Memory B cell (primary cell): ENCODE data around the gene ZNF219.

Experiments used
- ATAC-seq: fragments of 150-1000 bp; cut with Tn5 transposase; 2 replicates; pipeline ENCODE4 v1.10.0; 2021; ENCODE audit warnings: low read depth, mild to moderate bottlenecking, moderate library complexity
- DNase-seq, 2 donors: peaks; one replicate each; pipeline ENCODE4 v3.0.0; 2022; ENCODE audit warnings: low spot score in 2 of 2
- H3K27ac Mint-ChIP-seq: one replicate; pipeline ENCODE4 v1.8.0; 2022; ENCODE audit warnings: mild to moderate bottlenecking, moderate library complexity, mixed read lengths
- H3K27me3 Mint-ChIP-seq: one replicate; pipeline ENCODE4 v1.8.0; 2022; ENCODE audit warnings: mixed read lengths
- H3K36me3 Mint-ChIP-seq: one replicate; pipeline ENCODE4 v1.8.0; 2022; ENCODE audit warnings: mild to moderate bottlenecking, mixed read lengths
- H3K4me1 Mint-ChIP-seq: one replicate; pipeline ENCODE4 v1.8.0; 2022; ENCODE audit warnings: mixed read lengths
- H3K4me3 Mint-ChIP-seq: one replicate; pipeline ENCODE4 v1.8.0; 2022; ENCODE audit warnings: mild to moderate bottlenecking, moderate library complexity, mixed read lengths
- H3K9me3 Mint-ChIP-seq: one replicate; pipeline ENCODE4 v1.8.0; 2022; ENCODE audit warnings: mixed read lengths

Gene ZNF219

GRCh38 chr14:21106498-21107282 is 8.2 kb upstream of the ZNF219 start:
- Mint-ChIP-seq H3K36me3 (no peaks in the 10 kb centered on the region), H3K9me3 (no peaks in the 10 kb centered on the region), H3K4me3 (no peak overlapping the region), H3K4me1 (peaks cover 9% of the 10 kb centered on the region), H3K27ac (no peak overlapping the region), H3K27me3 (no peaks in the 10 kb centered on the region)
- ATAC-seq (no peak), DNase-seq (peak; percentile 64 to 66)

- DNase-seq (no peak), ATAC-seq (no peak)
- no peak overlapping the region for H3K4me3 Mint-ChIP-seq
- H3K27ac Mint-ChIP-seq = no peak overlapping the region
- no peaks in the 10 kb centered on the region for H3K27me3 Mint-ChIP-seq
- H3K4me1 Mint-ChIP-seq = peaks cover 9% of the 10 kb centered on the region
- no peaks in the 10 kb centered on the region for H3K36me3 Mint-ChIP-seq
- no peaks in the 10 kb centered on the region for H3K9me3 Mint-ChIP-seq
These were observed 7.7 kb upstream of the ZNF219 start for GRCh38 chr14:21106176-21106497.

GRCh38 chr14:21105095-21105494 is 6.6 kb upstream of the ZNF219 start:
- Mint-ChIP-seq H3K27me3 (peaks cover 3% of the 10 kb centered on the region), H3K4me1 (peaks cover 9% of the 10 kb centered on the region), H3K9me3 (no peaks in the 10 kb centered on the region), H3K4me3 (no peak overlapping the region), H3K27ac (no peak overlapping the region), H3K36me3 (no peaks in the 10 kb centered on the region)
- DNase-seq (no peak), ATAC-seq (no peak)

DNA sequence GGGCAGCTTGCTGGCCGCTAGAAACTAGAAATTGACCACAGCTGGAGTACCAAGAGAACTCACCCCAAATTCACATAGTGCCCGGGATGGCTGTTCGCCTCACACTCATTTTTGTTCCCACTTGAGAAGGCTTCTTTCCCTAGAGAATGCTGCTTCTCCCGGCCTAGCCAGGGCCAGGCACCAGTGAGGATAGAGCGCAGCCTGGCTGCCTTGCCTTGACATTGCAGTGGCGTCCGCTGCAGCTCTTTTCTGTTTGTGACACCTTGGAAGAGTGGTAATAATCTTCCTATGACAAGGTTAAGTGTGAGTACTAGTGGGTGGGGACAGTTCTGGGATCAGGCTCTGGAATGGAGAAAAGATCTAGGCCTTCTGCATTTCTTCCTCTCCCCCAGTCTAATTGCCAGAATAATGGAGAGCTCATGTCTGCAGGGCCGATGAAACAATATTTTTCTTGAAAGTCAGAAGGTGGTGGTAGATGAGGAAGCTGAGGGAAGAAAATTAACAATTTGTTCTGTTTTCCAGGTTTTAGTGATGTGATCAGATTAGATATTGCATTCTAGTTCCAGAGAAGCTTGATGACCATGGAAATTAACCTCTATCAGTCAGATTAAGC is 6.1 kb upstream of the ZNF219 start:
- peak; percentile 50 for ATAC-seq
- H3K27me3 Mint-ChIP-seq = peaks cover 3% of the 10 kb centered on the region
- DNase-seq = peak in 1 of 2 donors; percentile 54
- peak overlapping the region; percentile 74 for H3K4me3 Mint-ChIP-seq
- peak overlapping the region; percentile 62 for H3K27ac Mint-ChIP-seq
- H3K9me3 Mint-ChIP-seq = no peaks in the 10 kb centered on the region
- peaks cover 9% of the 10 kb centered on the region for H3K4me1 Mint-ChIP-seq
- H3K36me3 Mint-ChIP-seq = no peaks in the 10 kb centered on the region

DNA sequence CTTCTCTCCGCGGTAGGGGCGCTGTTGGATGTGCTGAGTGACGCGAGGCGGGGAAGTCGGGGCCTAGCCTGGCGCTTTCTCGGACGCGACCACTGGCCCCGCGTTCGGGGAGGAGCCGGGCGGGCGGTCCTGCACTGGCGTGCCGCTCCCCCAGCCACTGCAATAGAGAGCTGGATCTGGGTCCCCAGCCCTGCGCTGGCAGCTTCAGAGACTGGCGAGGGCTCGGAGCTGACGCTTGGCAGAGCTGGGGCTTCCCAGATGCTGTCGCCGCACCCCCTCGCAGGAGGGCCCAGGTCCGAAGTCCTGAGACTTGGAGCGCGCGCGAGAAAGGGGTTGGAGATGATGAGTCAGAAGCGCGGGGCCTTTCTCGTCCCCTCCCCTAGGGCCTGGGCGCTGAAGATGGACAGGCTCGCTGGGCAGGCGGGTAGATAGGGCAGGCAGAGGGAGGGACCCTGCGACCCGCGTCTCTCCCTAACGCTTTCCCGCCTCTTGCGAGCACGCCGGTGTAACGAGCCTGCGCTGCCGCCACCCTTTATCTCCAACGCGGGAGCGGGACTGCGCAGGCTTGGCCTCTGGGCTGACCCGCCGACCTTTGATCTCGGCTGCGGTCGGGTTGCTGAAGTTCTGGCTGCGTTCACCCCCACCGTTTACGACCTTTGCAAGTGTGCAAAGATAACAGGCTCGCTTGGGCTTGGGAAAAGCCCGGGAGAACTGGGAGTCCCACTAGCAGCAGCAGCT is 5.4 kb upstream of the ZNF219 start:
- ATAC-seq (peak; percentile 83), DNase-seq (peak; percentile 91 to 98)
- H3K9me3 Mint-ChIP-seq = no peaks in the 10 kb centered on the region
- H3K4me3 Mint-ChIP-seq = peak overlapping the region; percentile 74
- H3K27ac Mint-ChIP-seq = peak overlapping the region; percentile 62
- peaks cover 5% of the 10 kb centered on the region for H3K27me3 Mint-ChIP-seq
- H3K36me3 Mint-ChIP-seq = no peaks in the 10 kb centered on the region
- H3K4me1 Mint-ChIP-seq = peaks cover 11% of the 10 kb centered on the region

GRCh38 chr14:21103411-21103709 is 4.9 kb upstream of the ZNF219 start:
- Mint-ChIP-seq H3K9me3 (no peaks in the 10 kb centered on the region), H3K36me3 (no peaks in the 10 kb centered on the region), H3K4me3 (peak overlapping the region; percentile 74), H3K27ac (peak overlapping the region; percentile 62), H3K27me3 (peaks cover 5% of the 10 kb centered on the region), H3K4me1 (peaks cover 12% of the 10 kb centered on the region)
- ATAC-seq (no peak), DNase-seq (no peak)

DNA sequence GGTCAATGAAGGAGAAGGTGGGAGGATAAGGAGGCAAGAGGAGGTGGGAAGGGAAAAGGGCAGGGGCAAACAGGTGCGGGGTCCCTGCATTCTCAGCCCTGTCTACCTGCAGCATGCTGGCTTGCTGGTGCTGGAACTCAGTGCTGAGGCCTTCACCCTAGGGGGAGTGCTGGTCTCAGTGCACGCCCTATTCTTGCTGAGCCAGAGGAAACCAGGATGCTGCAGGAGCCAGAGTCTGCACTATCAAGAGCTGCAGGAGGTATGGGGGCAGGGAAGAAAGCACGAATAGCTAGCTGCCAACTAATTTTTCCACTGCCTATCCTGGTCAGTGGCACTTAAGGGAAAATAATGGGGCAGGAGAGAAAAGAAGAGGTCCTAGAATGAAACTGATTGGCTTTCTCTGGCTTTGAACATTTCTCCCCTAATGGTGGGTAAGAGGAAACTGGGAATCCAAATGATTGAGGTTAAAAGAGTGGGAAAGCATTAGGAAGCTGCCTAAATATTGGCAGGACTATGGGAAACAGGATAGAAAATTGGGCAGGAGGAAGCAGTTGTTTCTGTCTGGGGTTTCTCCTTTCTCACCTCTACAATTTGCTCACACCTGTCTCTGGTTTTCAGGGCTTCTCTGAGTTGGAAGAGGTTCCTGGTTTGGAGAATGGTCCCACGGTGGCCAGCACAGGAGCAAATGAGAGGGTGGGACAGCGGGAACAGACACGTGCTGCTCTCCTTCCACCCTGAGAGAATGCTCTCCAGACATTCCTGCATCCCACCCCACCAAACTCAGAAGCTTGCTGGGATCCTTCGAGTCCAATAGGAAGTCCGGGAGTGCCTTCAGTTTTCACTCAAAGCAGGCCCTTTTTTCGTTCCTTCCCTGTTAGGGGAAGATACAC is 4.3 kb upstream of the ZNF219 start:
- Mint-ChIP-seq H3K36me3 (no peaks in the 10 kb centered on the region), H3K4me1 (peaks cover 12% of the 10 kb centered on the region), H3K27me3 (peaks cover 5% of the 10 kb centered on the region), H3K4me3 (peak overlapping the region; percentile 74), H3K9me3 (no peaks in the 10 kb centered on the region), H3K27ac (peak overlapping the region; percentile 62)
- ATAC-seq (no peak), DNase-seq (no peak)

DNA sequence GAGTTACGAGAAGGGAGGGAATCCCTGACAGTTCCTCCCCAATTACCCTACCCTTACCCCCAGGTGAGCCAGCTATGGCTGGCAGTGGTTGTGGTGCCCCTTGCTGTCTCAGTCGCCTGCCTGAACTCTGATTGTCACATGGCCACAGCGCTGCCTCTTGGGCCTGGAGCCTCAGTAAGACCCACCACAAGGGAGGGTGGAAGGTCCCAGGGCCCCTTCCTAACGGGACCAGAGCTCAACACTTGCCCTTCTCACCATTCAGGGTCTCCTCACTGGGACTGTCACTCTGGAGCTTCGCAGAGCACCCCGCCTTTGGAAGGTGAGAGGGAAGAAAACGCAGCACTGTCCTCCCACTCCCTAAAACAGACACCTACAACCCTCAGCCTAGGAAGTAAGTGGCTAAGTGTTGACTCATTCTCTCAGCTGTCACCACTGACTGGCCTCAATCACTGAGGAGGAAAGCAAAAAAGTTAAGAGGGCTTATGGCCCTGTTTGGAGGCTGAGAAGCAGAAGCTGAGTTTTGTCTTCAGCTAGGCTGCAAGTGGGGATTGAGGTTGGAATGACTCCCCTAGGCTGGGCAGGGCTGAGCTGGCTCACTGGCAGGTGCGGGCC is 3.5 kb upstream of the ZNF219 start:
- Mint-ChIP-seq H3K27ac (no peak overlapping the region), H3K36me3 (no peaks in the 10 kb centered on the region), H3K4me3 (no peak overlapping the region), H3K27me3 (peaks cover 5% of the 10 kb centered on the region), H3K9me3 (no peaks in the 10 kb centered on the region), H3K4me1 (peaks cover 12% of the 10 kb centered on the region)
- no peak for DNase-seq
- ATAC-seq = no peak

GRCh38 chr14:21100931-21101330 is 2.5 kb upstream of the ZNF219 start, which contains the start of gene TMEM253:
TMEM253 (plus strand) TSS chr14:21101066; CDS start chr14:21101344, 278 bp downstream.
- no peak within 1 kb of the TSS for H3K27ac Mint-ChIP-seq
- H3K9me3 Mint-ChIP-seq = no peaks in the 10 kb centered on the region
- peaks cover 10% of the 10 kb centered on the region for H3K4me1 Mint-ChIP-seq
- H3K27me3 Mint-ChIP-seq = peaks cover 5% of the 10 kb centered on the region
- DNase-seq (no peak), ATAC-seq (no peak)
- no peaks in the 10 kb centered on the region for H3K36me3 Mint-ChIP-seq
- no peak within 1 kb of the TSS for H3K4me3 Mint-ChIP-seq

DNA sequence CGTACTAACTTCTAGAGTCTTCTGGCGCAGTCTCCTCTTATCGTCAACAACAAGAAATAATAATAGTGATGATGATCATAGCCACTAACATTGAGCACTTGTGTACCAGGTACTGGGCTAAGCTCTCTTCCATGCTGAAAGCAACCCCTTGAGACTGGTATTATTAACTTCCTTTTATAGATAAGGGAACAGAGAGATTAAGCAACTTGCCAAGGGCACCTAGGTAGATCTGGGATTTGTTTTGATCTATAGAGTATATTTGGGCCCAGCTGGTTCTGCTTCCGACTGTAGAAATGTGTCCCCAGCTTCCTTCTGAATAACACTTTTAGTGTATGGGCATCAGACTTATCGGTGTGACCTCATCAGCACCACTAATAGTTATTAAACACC is 1.1 kb upstream of the ZNF219 start:
- peak overlapping the region; percentile 27 for H3K4me3 Mint-ChIP-seq
- DNase-seq = no peak
- no peaks in the 10 kb centered on the region for H3K9me3 Mint-ChIP-seq
- H3K36me3 Mint-ChIP-seq = no peaks in the 10 kb centered on the region
- no peak for ATAC-seq
- peaks cover 5% of the 10 kb centered on the region for H3K27me3 Mint-ChIP-seq
- no peak overlapping the region for H3K27ac Mint-ChIP-seq
- peaks cover 7% of the 10 kb centered on the region for H3K4me1 Mint-ChIP-seq

- Mint-ChIP-seq H3K27ac (peak overlapping the region; percentile 83), H3K36me3 (no peaks in the 10 kb centered on the region), H3K27me3 (peaks cover 5% of the 10 kb centered on the region), H3K9me3 (no peaks in the 10 kb centered on the region), H3K4me3 (peak overlapping the region; percentile 81), H3K4me1 (peaks cover 5% of the 10 kb centered on the region)
- no peak for ATAC-seq
- DNase-seq = no peak
These were observed 589 bp upstream of the ZNF219 start for GRCh38 chr14:21098892-21099595.

- ATAC-seq (peak; percentile 14), DNase-seq (no peak)
- Mint-ChIP-seq H3K27me3 (peaks cover 5% of the 10 kb centered on the region), H3K4me3 (peak overlapping the region; percentile 82), H3K36me3 (no peaks in the 10 kb centered on the region), H3K4me1 (peaks cover 5% of the 10 kb centered on the region), H3K9me3 (no peaks in the 10 kb centered on the region), H3K27ac (peak overlapping the region; percentile 82)
These were observed 799 bp downstream of the ZNF219 start for GRCh38 chr14:21097636-21098075.
